HG02970 (cell line): Measurements from ENCODE around the gene GMFB.

Experiments used
- ATAC-seq: cut with Tn5 transposase; IDR thresholded peaks from one replicate; pipeline ENCODE4 v1.9.1; 2021; ENCODE audit warnings: mild to moderate bottlenecking, moderate library complexity, moderate number of reproducible peaks; ENCODE audit not compliant: unreplicated experiment, low FRiP score

The GMFB gene

DNA sequence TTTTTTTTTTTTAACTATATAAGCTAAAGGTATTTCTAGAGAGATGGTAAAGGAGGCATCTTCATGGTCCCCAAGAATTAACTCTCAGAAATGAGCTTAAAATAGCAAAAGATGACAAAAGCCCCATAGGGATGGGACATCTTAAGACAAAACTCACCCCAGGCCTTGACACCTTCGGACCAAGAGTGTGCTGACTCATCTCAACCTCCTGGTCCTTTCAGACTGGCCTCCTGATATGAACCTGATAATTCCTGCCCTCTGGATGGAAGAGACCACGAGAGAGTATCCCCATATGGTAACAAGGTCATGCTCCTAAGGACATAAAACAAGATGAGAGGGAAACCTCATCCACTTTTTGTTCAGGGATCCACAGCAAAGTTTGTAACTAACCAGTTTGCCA is 8.4 kb upstream of the GMFB start:
- ATAC-seq: no peak

DNA sequence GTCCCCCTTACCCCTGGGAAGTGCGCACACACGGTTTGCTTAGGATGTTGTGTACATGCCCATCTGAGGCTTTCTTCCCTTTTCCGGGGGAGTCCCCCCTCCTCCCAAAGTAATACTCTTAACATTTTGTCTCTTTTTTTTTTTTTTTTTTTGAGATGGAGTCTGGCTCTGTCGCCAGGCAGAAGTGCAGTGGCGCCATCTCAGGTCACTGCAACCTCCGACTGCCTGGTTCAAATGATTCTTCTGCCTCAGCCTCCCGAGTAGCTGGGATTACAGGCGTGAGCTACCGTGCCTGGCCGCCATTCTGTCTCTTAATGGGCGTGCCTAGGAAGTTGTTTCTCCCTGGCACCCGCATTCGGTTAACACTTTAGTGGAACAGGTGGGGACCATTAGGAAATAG is 4.5 kb upstream of the GMFB start:
- no peak for ATAC-seq

DNA sequence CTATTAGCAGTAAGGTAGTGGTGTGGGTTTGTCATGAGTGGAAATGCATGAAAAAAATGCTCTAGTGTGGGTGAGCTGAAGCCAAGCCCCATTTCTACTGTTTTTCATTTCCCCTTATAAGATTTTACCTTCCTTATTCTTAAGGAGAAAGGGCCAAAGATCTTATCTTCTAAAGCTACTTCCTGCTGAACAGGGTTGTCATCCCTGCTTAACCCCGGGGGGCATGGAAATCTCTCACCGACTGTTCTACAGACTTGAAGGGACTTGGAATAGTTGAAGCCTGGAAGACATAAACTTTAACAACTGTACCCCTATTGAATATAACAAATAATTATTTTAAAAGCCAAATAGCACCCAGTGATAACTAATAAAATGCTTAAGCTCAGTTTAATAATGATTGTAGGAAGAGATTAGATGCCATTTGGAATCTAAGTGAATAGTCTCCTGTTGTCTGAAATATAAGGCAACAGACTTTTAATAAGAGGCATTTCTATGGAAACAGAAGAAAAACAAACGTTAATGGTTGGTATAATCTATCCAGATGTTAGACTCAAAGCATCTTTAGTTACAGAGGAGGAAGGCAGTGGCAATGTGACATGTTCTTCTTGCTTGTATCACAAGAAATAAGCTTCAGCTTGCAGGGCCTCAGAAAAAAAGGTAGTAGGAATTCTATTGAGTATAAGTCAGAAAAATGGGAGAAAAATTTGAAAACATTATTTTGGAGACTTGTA is 1.8 kb upstream of the GMFB start:
- no peak for ATAC-seq

DNA sequence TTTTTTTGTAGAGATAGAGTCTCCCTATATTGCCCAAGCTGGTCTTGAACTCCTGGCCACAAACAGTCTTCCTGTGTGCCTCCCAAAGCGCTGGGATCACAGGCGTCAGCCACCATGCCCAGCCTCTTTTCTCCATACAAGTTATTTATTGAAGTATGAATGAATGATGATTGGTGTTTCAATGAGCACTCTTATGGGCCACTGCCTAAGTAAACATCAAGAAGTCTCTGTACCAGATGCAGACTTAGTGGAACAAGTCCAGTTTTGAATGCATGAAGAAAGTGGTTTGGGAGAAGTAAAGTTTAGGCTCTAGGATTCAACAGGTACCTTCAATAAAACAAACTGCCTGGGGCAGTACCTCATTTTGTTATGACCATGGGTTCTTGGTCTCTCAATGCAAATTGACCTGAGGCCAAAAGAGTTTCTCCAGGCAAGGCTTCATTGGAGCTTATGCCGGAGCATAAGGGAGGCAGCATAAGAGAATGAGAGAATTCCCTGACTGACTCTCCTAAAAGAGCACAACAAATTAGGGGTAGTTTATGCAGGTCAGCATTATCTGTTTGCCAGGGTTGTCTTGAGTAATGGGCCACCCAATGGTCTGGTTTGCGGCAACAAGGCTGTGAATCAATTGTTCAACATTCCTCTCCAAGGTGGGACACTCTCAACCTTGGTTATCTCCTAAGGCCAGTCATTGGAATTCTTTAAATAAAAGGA is 1.1 kb upstream of the GMFB start:
- ATAC-seq: no peak

GRCh38 chr14:54489318-54489683 is 521 bp upstream of the GMFB start:
- ATAC-seq: no peak

GRCh38 chr14:54488318-54488645 is 498 bp downstream of the GMFB start:
- no peak for ATAC-seq

GRCh38 chr14:54487771-54488170 is 1.0 kb downstream of the GMFB start:
- no peak for ATAC-seq

DNA sequence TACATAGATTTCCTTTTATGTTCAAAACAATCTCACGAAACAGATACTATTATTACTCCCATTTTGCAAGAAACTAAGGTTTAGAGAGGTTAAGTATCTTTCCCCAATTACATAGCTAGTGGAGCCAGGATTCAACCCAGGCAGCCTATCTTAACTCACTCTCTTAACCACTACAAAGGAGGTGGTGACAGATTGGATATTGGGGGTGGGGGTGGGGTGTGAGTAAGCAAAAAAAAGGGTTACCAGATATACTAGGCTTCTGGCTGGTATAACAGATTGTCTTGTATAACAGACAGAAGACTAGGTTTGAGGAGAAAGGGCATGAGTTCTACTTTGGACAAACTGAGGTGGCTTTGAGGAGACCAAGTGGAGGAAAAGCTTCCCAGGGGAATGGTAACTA is 2.1 kb downstream of the GMFB start:
- no peak for ATAC-seq

- ATAC-seq: no peak
These were observed 4.9 kb downstream of the GMFB start for GRCh38 chr14:54483846-54484245.

DNA sequence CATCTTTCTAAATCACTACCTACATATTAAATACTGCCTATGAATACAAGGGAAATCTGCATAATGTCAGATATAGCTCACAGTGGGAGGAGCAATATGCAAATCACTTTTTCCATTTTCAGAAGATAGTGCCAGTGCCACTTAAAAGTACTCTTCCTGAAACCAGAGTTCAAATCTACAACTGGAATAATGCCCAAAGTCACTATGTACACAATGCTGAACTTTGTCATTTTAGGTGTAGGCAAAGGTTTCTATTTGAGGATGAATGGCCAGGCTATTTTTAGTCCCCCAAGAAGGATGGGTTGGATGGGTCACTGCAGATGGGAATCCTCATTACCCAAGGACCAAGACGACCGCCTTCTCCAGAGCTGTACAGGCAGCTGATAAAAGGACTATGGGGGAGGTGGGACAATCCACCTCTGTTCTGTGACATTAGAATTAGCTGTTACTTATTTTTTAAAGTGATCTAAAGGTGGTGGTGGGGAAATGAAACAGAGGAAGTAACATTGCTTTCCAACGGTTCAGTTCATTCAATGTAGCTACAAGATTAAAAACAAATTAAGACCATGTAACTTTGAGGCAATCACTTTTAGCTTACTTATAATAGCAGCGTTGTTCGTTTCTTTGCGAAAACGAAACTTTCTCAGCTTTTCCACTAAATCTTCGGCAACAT is 5.6 kb downstream of the GMFB start:
- no peak for ATAC-seq

DNA sequence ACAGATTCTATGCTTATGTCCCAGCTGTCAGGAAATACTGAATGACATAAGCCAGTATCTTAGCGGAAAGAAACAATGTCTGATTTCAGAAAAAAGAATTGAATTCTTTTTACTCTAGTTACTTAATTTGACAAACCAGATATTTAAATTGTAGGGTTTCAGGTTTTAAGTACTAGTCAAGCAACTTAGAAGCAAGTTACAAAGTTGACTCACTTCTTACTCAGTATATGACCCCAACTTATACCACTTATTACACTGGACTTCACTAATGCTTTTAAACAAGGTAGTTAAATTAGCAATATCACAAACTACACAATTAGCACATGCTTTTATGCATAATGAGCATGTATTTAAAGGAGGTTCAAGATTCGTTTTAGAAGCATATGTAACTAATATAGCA is 7.1 kb downstream of the GMFB start:
- ATAC-seq: no peak

- ATAC-seq: no peak
These were observed 7.8 kb downstream of the GMFB start for GRCh38 chr14:54480830-54481562.

DNA sequence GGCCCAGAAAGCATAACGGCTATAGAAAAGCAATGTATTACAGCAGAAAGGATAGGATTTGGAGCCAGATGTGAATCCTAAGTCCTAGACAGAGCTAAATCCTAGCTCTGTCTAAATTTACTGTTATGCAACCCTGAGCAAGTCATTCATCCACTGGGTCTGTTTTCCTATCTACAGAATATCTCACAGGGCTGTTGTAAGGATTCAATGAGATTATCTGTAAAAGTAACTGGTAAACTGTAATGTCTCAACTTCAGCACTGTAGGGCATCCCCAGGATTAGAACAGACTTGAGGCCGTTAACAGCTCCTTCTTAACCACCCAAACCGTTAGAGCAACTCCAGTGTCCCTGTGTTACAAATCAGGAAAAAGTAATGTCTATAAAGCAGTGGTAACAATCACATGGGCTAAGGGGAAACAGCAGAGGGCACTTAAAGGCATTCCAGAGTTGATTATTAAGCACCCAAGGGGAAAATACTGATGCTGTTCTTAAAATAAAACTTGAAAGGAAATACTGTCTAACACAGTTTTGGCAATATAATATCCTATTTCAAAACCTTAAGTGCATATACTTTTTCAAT is 10.1 kb downstream of the GMFB start:
- ATAC-seq: no peak

DNA sequence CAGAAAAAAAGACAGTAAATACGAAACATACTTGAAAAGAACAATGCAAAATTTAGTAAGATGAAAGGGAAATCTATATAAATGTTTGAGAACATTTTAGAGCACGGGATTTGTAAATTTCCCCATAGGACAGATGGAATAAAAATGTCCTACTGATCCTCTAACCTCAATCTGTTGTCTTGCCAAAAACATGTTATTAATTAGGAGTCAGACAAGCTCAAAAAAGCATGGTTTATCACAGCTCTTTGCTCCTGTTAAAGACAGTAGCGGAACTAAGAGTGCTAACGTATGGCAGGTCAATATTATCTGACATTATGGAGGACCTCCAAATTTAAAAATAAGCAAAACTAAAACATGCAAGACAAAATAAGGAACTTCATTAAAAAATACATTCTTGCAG is 12.9 kb downstream of the GMFB start:
- ATAC-seq: no peak

- no peak for ATAC-seq
These were observed 13.4 kb downstream of the GMFB start for GRCh38 chr14:54475187-54475899.

GRCh38 chr14:54474232-54474793 is 14.5 kb downstream of the GMFB start:
- ATAC-seq: no peak

DNA sequence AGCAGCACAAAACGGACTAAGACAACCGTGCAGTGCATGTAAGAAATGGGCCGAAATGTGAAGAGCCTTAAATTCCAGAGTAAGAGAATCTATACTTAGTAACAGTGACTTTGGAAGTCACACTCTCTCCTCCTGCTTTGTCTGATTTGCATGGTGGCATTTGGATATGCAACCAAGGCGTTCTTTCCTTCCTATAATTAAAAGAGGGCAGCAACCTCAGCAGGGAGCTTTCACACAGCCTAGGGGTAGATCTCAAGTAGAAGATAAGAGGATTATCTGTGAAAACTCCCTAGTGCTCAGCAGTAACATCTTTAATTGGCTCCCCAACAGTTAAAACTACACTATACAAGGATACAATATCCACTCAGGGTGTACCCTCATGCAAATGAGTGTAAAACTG is 16.5 kb downstream of the GMFB start:
- ATAC-seq: no peak

DNA sequence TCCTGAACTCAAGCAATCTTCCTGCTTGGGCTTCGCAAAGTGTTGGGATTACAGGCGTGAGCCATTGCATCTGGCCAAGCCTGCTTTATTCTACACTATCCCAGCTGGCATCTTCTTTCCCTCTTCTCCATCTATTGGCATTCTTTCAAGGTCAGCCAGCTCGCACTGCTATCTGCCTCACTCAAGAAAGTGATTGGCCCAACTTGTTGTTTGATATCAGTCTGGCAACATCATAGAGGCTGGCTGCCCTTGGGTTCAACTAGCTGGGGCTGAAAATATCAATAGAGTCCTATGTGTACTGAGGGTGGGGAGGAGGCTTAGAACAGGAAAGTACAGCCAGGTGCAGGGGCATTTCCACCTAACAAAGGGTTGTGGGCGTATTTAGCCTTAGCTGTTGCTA is 17.1 kb downstream of the GMFB start:
- ATAC-seq: no peak

DNA sequence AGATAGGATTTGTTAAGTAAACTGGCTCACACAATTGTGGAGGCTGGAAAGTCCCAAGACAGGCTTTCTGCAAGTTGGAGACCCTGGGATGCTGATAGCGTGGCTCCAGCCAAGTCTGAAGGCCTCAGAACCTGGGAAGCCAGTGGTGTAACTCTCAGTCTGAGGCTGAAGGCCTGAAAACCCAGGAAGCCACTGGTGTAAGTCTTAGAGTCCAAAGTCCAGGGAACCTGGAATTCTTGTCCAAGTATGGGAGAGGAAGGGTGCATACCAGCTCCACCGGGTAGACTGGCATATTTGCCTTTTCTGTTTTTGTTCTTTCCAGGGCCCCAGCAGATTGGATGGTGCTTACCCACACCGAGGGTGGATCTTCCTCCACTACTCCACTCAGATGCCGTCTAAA is 18.1 kb downstream of the GMFB start:
- ATAC-seq: no peak

DNA sequence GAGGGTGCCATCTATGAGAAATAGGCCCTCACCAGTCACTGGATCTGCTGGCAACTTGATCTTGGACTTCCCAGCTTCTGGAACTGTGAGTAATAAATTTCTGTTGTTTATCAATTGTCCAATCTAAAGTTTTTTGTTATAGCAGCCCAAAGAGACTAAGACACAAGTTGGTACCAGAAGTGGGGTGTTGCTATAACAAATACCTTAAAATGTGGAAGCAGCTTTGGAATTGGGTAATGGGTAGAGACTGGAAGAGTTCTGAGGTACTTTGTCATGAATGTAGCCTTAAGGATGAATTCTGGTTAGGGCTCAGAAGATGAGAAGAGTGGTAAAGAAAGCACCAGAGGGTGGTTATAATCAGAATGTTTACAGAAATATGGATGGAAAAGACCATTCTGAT is 21.5 kb downstream of the GMFB start:
- ATAC-seq: no peak
